Heart left ventricle (tissue), 16 donors: ENCODE results near the gene NRF1. TPM values are rescaled to one million over a fixed set of nuclear protein-coding genes. Genes with fewer than 3 reads are reported as not detected.
"Not testable (repeated sequence)": the region's sequence is repeated elsewhere in the genome, so short reads cannot be mapped to it uniquely, and the experiment has no call there.

Experiments used
- ATAC-seq, 4 donors: fragments of 200-7000 bp; cut with Tn5 transposase; one replicate each; pipeline ENCODE4 v1.9.1; 2020 to 2022; ENCODE audit warnings: moderate library complexity in 4 of 4, mild to moderate bottlenecking in 3 of 4, moderate number of reproducible peaks in 1 of 4
- DNase-seq, 5 donors: peaks; one replicate each; pipeline ENCODE4 v3.0.0-alpha.2; 2020
- H3K27ac ChIP-seq, 12 donors: fragments of 200-600 bp; sonication (generic) in 4 of 12; one replicate each; pipeline versions ENCODE4 v1.5.0 to v1.8.0; 2016 to 2022; ENCODE audit warnings: mild to moderate bottlenecking in 2 of 12
- H3K27me3 ChIP-seq, 9 donors: fragments of 200-600 bp; sonication (generic) in 2 of 9; one replicate each; pipeline versions ENCODE4 v1.5.1 to v1.8.0; 2016 to 2022; ENCODE audit warnings: mild to moderate bottlenecking in 3 of 9
- H3K36me3 ChIP-seq, 9 donors: fragments of 200-600 bp; sonication (generic) in 2 of 9; one replicate each; pipeline versions ENCODE4 v1.5.0 to v1.8.0; 2018 to 2022; ENCODE audit warnings: mild to moderate bottlenecking in 2 of 9
- H3K4me1 ChIP-seq, 12 donors: fragments of 200-600 bp; sonication (generic) in 4 of 12; one replicate each; pipeline versions ENCODE4 v1.5.0 to v1.8.0; 2016 to 2022; ENCODE audit warnings: mild to moderate bottlenecking in 3 of 12
- H3K4me3 ChIP-seq, 12 donors: fragments of 200-600 bp; sonication (generic) in 4 of 12; one replicate each; pipeline versions ENCODE4 v1.5.0 to v1.8.0; 2017 to 2022; ENCODE audit warnings: mild to moderate bottlenecking in 9 of 12, moderate library complexity in 4 of 12
- H3K9me3 ChIP-seq, 12 donors: fragments of 200-600 bp; sonication (generic) in 4 of 12; one replicate each; pipeline versions ENCODE4 v1.5.0 to v1.8.0; 2016 to 2022; ENCODE audit warnings: mild to moderate bottlenecking in 1 of 12
- CTCF ChIP-seq, 12 donors: fragments of 200-600 bp; sonication (generic) in 4 of 12; IDR thresholded peaks; one replicate each; pipeline versions ENCODE4 v1.5.0 to v1.8.0; 2018 to 2022; ENCODE audit warnings: antibody characterized with exemption in 12 of 12, mild to moderate bottlenecking in 5 of 12
- POLR2A ChIP-seq, 2 donors: fragments of 450-650 bp; IDR thresholded peaks; one replicate each; pipeline ENCODE4 v1.6.1; 2017; ENCODE audit warnings: antibody characterized with exemption in 2 of 2, mild to moderate bottlenecking in 2 of 2, moderate library complexity in 2 of 2
- WGBS, 4 donors: extraction: QIAGEN DNeasy Blood & Tissue Kit in 2 of 4; methylation state at CpG; one replicate each; pipeline versions ENCODE4 v1.1.5 to v1.1.7; 2013 to 2018; 5-methylcytosine and 5-hydroxymethylcytosine counted together
- intact Hi-C, 10 donors: fragments of 100-400 bp; cut with DNase I; formaldehyde crosslinking; loops; one replicate each; pipeline versions ENCODE4 v1.11.1 to v1.14.2; 2022
- polyA plus RNA-seq, 2 donors: library from polyadenylated mRNA; stranded (reverse); fragments of 200-250 nt; gene quantifications; one replicate each; pipeline ENCODE4 v1.2.3, GENCODE V29; 2013
- total RNA-seq, 9 donors: library from RNA; depleted of rRNA in 2 of 9; stranded (reverse); fragments of >200 nt in 2 of 9; fragmentation: NEBNext Ultra II Directional in 3 of 9; extraction: Animal tissue kit (Norgen Biotek cat#: 25700) in 3 of 9; gene quantifications; one replicate each; pipeline versions ENCODE4 v1.1.0 to v1.2.4, GENCODE V29; 2016 to 2023
- donor health status: ischemic (EF 13 %, LVEDD 7.1; RV severe dilation, severe dysfunction).
- donor health status: healthy with polysubstance abuse.
- donor health status: DM: no; HTN: yes; CAD: no.
- donor health status: DM: no; HTN: no; CAD: no.
- donor health status: ischemic (EF 25% LVEDD 6.9; RV normal size, moderate dysfunction).
- donor health status: ischemic (EF 25% LVEDD 5.7; RV mildly dilated, moderate dysfunction).
- donor health status: healthy.
- donor health status: DM: yes; HTN: yes; CAD: no.
- donor health status: ischemic (EF 35%, LVEDD 5.7; RV mildly dilated, moderate dysfunction).
- donor health status: nonischemic (EF 11% LVEDD 7.7; RV severe dilation, severe dysfunction).
- donor health status: DM: yes; HTN: yes; CAD: no.
- donor health status: PGD.
- donor health status: ischemic (EF 29% LVEDD 5.4; RV normal size, mild dysfunction).
- donor health status: nonischemic (EF 23%, LVEDD 6.1; RV moderate dilation, normal function).

NRF1 gene
- total and polyA plus RNA-seq, 11 donors, result 6.2 to 20.7 (median 11.9) TPM

- intact Hi-C loops, result no loop called here
- DNase-seq, result no peak
- no peak for ATAC-seq
These were observed 15.4 kb downstream of the NRF1 start for GRCh38 chr7:129626896-129627295.

GRCh38 chr7:129630341-129630740 lies 18.8 kb downstream of the NRF1 start:
- H3K27ac ChIP-seq, result peak overlapping the region in 1 of 12 donors; percentile 6
- peaks cover 0 to 28% (median 2%) of the 10 kb centered on the region in 12 donors for H3K4me1 ChIP-seq
- no peak for ATAC-seq
- H3K4me3 ChIP-seq, result no peak overlapping the region
- peaks cover 0 to 4% (median 0%) of the 10 kb centered on the region in 9 donors for H3K36me3 ChIP-seq
- TF ChIP-seq CTCF (IDR thresholded peaks at IDR 0.05), result no peak
- TF ChIP-seq POLR2A (IDR thresholded peaks at IDR 0.05), result no peak
- H3K9me3 ChIP-seq, result no peaks in the 10 kb centered on the region
- intact Hi-C loops, result loop anchor here in 6 of 10 donors (10.0 kb wide), 2 partner anchors 136 to 266 kb away; no protein-coding TSS in a partner anchor
- 48 to 54% (median 52%) methylated on average over 2 of the region's 2 CpGs for WGBS, 4 donors
- no peak for DNase-seq
- H3K27me3 ChIP-seq, result no peaks in the 10 kb centered on the region

More at GRCh38 chr7:129626896-129627295, 15.4 kb downstream of the NRF1 start:
- TF ChIP-seq POLR2A (IDR thresholded peaks at IDR 0.05) (no peak), CTCF (IDR thresholded peaks at IDR 0.05) (no peak)
- WGBS, 4 donors, result 88 to 96% (median 93%) methylated on average over 3 of the region's 3 CpGs
- no peaks in the 10 kb centered on the region for H3K27me3 ChIP-seq
- no peaks in the 10 kb centered on the region for H3K9me3 ChIP-seq
- no peak overlapping the region for H3K27ac ChIP-seq
- no peak overlapping the region for H3K4me3 ChIP-seq
- H3K36me3 ChIP-seq, result peaks cover 0 to 5% (median 0%) of the 10 kb centered on the region in 9 donors
- peaks cover 0 to 25% (median 0%) of the 10 kb centered on the region in 12 donors for H3K4me1 ChIP-seq

GRCh38 chr7:129634361-129635034 lies 23.0 kb downstream of the NRF1 start:
- intact Hi-C loops, result loop anchor here in 7 of 10 donors (5.0 to 10.0 kb wide), 3 partner anchors 140 to 270 kb away; no protein-coding TSS in a partner anchor
- H3K27ac ChIP-seq, result no peak overlapping the region
- H3K4me3 ChIP-seq, result no peak overlapping the region
- DNase-seq (no peak), ATAC-seq (no peak)
- no peaks in the 10 kb centered on the region for H3K27me3 ChIP-seq
- H3K36me3 ChIP-seq, result peaks cover 0 to 4% (median 0%) of the 10 kb centered on the region in 9 donors
- 92 to 95% (median 93%) methylated on average over 2 of the region's 2 CpGs for WGBS, 4 donors
- H3K9me3 ChIP-seq, result no peaks in the 10 kb centered on the region
- peaks cover 0 to 27% (median 5%) of the 10 kb centered on the region in 12 donors for H3K4me1 ChIP-seq
- no peak for TF ChIP-seq CTCF (IDR thresholded peaks at IDR 0.05)
- no peak for TF ChIP-seq POLR2A (IDR thresholded peaks at IDR 0.05)

GRCh38 chr7:129635300-129636029 lies 23.9 kb downstream of the NRF1 start:
- 19 to 24% (median 21%) methylated on average over 6 of the region's 6 CpGs for WGBS, 4 donors
- Histone ChIP-seq H3K4me1 (peaks cover 0 to 27% (median 5%) of the 10 kb centered on the region in 12 donors), H3K36me3 (peaks cover 0 to 4% (median 0%) of the 10 kb centered on the region in 9 donors), H3K27ac (no peak overlapping the region), H3K4me3 (no peak overlapping the region), H3K9me3 (no peaks in the 10 kb centered on the region), H3K27me3 (no peaks in the 10 kb centered on the region)
- peak in 4 of 5 donors; percentile 43 to 62 (median 44) for DNase-seq
- TF ChIP-seq POLR2A (IDR thresholded peaks at IDR 0.05), result no peak
- TF ChIP-seq CTCF (IDR thresholded peaks at IDR 0.05), result peak; percentile 50 to 81 (median 74)
- intact Hi-C loops, result loop anchor here in 7 of 10 donors (5.0 to 10.0 kb wide), 3 partner anchors 141 to 271 kb away; no protein-coding TSS in a partner anchor
- peak; percentile 69 to 87 (median 77) for ATAC-seq

GRCh38 chr7:129636030-129636550 lies 24.6 kb downstream of the NRF1 start:
- H3K27me3 ChIP-seq, ATAC-seq, DNase-seq, H3K27ac ChIP-seq, H3K36me3 ChIP-seq, H3K9me3 ChIP-seq, H3K4me3 ChIP-seq: not testable (repeated sequence)
- 79 to 83% (median 82%) methylated on average over 5 of the region's 5 CpGs for WGBS, 4 donors
- intact Hi-C loops, result loop anchor here in 7 of 10 donors (5.0 to 10.0 kb wide), 3 partner anchors 141 to 271 kb away; no protein-coding TSS in a partner anchor
- H3K4me1 ChIP-seq, result peaks cover 0 to 27% (median 5%) of the 10 kb centered on the region in 12 donors
